Neural progenitor cell (in vitro differentiated cells): ENCODE measurements around the gene SMG9.

Source experiments
- EZH2 ChIP-seq: fragments of 200-600 bp; sonication (generic); IDR thresholded peaks from 2 replicates; pipeline ENCODE4 v1.6.1; 2017; ENCODE audit warnings: antibody characterized with exemption, mild to moderate bottlenecking, moderate library complexity
- TF ChIP-seq, protein P1 (sequence below): fragments of 200-600 bp; sonication (generic); IDR thresholded peaks from 2 replicates; pipeline ENCODE4 v1.5.1; 2017; ENCODE audit warnings: antibody characterized with exemption, mild to moderate bottlenecking

DNA sequence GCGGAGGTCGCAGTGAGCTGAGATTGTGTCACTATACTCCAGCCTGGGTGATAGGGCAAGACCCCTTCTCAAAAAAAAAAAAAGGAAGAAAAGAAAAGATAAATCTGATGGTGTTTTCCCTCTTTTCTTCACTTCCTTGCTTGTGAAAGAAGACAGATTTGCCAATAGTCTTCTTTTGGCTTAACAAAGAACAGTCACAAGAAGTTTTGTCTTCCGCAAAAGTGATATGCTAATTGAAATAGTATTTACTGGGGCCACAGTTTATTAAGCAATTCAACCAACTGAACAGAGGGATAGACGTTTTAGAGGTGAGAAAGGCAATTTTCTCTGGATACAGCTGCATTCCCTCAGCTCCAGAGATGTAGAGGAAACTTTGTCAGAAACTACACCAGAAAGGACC is 61.9 kb downstream of the SMG9 start:
- TF ChIP-seq, protein P1, sequence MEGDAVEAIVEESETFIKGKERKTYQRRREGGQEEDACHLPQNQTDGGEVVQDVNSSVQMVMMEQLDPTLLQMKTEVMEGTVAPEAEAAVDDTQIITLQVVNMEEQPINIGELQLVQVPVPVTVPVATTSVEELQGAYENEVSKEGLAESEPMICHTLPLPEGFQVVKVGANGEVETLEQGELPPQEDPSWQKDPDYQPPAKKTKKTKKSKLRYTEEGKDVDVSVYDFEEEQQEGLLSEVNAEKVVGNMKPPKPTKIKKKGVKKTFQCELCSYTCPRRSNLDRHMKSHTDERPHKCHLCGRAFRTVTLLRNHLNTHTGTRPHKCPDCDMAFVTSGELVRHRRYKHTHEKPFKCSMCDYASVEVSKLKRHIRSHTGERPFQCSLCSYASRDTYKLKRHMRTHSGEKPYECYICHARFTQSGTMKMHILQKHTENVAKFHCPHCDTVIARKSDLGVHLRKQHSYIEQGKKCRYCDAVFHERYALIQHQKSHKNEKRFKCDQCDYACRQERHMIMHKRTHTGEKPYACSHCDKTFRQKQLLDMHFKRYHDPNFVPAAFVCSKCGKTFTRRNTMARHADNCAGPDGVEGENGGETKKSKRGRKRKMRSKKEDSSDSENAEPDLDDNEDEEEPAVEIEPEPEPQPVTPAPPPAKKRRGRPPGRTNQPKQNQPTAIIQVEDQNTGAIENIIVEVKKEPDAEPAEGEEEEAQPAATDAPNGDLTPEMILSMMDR = no peak
- no peak for TF ChIP-seq EZH2
